OCI-LY7 (cell line): ENCODE results near the gene FOSB. TPM values are rescaled to one million over a fixed set of nuclear protein-coding genes. Genes with fewer than 3 reads are reported as not detected.

ENCODE experiments used
- BruUV-seq: library from RNA; stranded (reverse); fragments of 400-500 nt; replicated peaks from 2 replicates; lab custom pipeline; 2021; lab: Mats Ljungman, UMichigan
- CTCF ChIA-PET: fragments of 300-600 bp; sonication (Branson Sonifier 250); formaldehyde crosslinking; loops from one replicate; lab custom pipeline; 2022; ENCODE audit warnings: antibody characterized with exemption; ENCODE audit not compliant: unreplicated experiment; lab: Charles Lee
- POLR2A ChIA-PET: fragments of 300-600 bp; sonication (Branson Sonifier 250); formaldehyde crosslinking; loops from one replicate; lab custom pipeline; 2022; ENCODE audit warnings: antibody characterized with exemption; lab: Charles Lee
- DNase-seq: peaks from one replicate; pipeline ENCODE4 v3.0.0-alpha.2; 2015; ENCODE audit warnings: low spot score
- H2AFZ ChIP-seq: fragments of 200-600 bp; sonication (generic), shearing (Covaris generic); 2 replicates; pipeline ENCODE4 v1.6.1; 2014; ENCODE audit warnings: mild to moderate bottlenecking, antibody characterized with exemption, low read length, moderate library complexity
- H3K27ac ChIP-seq: fragments of 200-600 bp; sonication (generic); 2 replicates; pipeline ENCODE4 v1.5.1; 2014; ENCODE audit warnings: mixed run types, low read depth, mild to moderate bottlenecking, moderate library complexity, low read length, inconsistent platforms; ENCODE audit not compliant: poor library complexity, severe bottlenecking
- H3K36me3 ChIP-seq: fragments of 200-600 bp; sonication (generic); 2 replicates; pipeline ENCODE4 v1.6.1; 2014; ENCODE audit warnings: mild to moderate bottlenecking, antibody characterized with exemption, low read length, moderate library complexity, mixed read lengths; ENCODE audit not compliant: insufficient read depth
- H3K4me1 ChIP-seq: fragments of 200-600 bp; sonication (generic); 2 replicates; pipeline ENCODE4 v1.5.1; 2014; ENCODE audit warnings: mild to moderate bottlenecking, low read length; ENCODE audit not compliant: insufficient read depth, poor library complexity, severe bottlenecking
- H3K4me2 ChIP-seq: fragments of 200-600 bp; sonication (generic); 2 replicates; pipeline ENCODE4 v1.6.1; 2014; ENCODE audit warnings: mild to moderate bottlenecking, low read length
- H3K4me3 ChIP-seq: fragments of 200-600 bp; sonication (generic); 2 replicates; pipeline ENCODE4 v1.5.1; 2014; ENCODE audit warnings: mild to moderate bottlenecking, low read depth, low read length; ENCODE audit not compliant: poor library complexity, severe bottlenecking
- H3K79me2 ChIP-seq: fragments of 200-600 bp; sonication (generic); 2 replicates; pipeline ENCODE4 v1.6.1; 2016; ENCODE audit warnings: low read depth, mild to moderate bottlenecking, low read length, moderate library complexity, mixed read lengths; ENCODE audit not compliant: insufficient read depth
- H3K9me2 ChIP-seq: fragments of 200-600 bp; sonication (generic); 2 replicates; pipeline ENCODE4 v1.6.1; 2016; ENCODE audit warnings: mild to moderate bottlenecking, low read length, mixed read lengths; ENCODE audit not compliant: insufficient read depth
- H3K9me3 ChIP-seq: fragments of 200-600 bp; sonication (generic); 2 replicates; pipeline ENCODE4 v1.6.1; 2014; ENCODE audit warnings: mild to moderate bottlenecking, mixed run types, low read length, mixed read lengths
- H4K20me1 ChIP-seq: fragments of 200-600 bp; sonication (generic); 2 replicates; pipeline ENCODE4 v1.6.1; 2014; ENCODE audit warnings: mild to moderate bottlenecking, antibody characterized with exemption, low read length, moderate library complexity, mixed read lengths; ENCODE audit not compliant: insufficient read depth
- EZH2phosphoT487 ChIP-seq: fragments of 200-600 bp; sonication (generic); IDR thresholded peaks from 2 replicates; pipeline ENCODE4 v1.6.1; 2018; ENCODE audit warnings: low read depth, borderline replicate concordance, mild to moderate bottlenecking, mixed run types, antibody characterized with exemption, low read length, moderate library complexity, mixed read lengths
- intact Hi-C: fragments of 100-400 bp; cut with micrococcal nuclease; formaldehyde crosslinking; loops from one replicate; pipeline ENCODE4 v1.10.0; 2022; ENCODE audit not compliant: unreplicated experiment
- total RNA-seq, 2 experiments: library from RNA; depleted of rRNA in 1 of 2; stranded (reverse); fragments of >200 nt in 1 of 2; shearing (Covaris generic) in 1 of 2; gene quantifications; 2 replicates each; pipeline ENCODE4 v1.2.3, GENCODE V29; 2014 to 2022
- TF ChIP-seq, protein P1 (sequence below): fragments of 200-600 bp; sonication (generic); conservative IDR thresholded peaks from 2 replicates; pipeline ENCODE4 v1.5.1; 2014; ENCODE audit warnings: mild to moderate bottlenecking, antibody characterized with exemption, low read length, moderate library complexity, mixed read lengths

Gene FOSB
- total RNA-seq, 2 experiments from 2014 or later: 2.3 to 2.4 TPM

DNA sequence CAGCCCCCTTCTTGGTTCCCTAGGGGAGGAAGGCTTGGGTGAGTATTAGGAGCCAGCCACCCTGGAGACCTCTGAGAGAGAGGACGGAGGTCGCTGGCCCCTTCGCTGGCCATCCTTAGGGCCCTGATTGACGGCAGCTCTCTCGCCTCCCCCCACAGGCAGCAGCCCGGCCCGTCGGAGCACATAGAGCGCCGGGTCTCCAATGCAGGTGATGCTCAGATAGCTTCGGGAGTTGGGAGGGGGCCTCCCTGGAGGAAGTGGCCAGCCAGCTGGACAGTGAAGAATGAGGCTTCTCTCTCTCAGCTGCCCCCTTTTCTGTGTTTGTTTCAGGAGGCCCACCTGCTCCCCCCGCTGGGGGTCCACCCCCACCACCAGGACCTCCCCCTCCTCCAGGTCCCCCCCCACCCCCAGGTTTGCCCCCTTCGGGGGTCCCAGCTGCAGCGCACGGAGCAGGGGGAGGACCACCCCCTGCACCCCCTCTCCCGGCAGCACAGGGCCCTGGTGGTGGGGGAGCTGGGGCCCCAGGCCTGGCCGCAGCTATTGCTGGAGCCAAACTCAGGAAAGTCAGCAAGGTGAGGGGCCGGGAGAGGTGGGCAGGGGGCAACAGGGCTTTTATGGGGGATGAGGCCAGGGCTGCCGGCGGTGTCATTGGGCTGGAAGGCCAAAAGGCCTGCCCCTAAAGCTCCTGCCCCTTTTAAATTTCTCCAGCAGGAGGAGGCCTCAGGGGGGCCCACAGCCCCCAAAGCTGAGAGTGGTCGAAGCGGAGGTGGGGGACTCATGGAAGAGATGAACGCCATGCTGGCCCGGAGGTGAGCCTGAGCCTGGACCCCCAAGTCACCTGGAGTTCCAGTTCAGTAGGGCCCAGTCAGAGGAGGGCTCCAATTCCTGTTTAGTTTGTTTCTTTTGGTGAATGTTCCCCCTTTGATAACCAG lies 54.5 kb downstream of the FOSB start:
- Histone ChIP-seq H3K4me3 (no peak overlapping the region), H4K20me1 (no peaks in the 10 kb centered on the region), H3K4me1 (peaks cover 4% of the 10 kb centered on the region), H3K9me3 (no peaks in the 10 kb centered on the region), H3K36me3 (peaks cover 42% of the 10 kb centered on the region), H3K9me2 (no peaks in the 10 kb centered on the region), H2AFZ (no peak overlapping the region), H3K79me2 (no peaks in the 10 kb centered on the region), H3K27ac (no peak overlapping the region), H3K4me2 (no peak overlapping the region)
- ChIA-PET CTCF (no interaction called here), POLR2A (no interaction called here)
- intact Hi-C loops: no loop called here
- no TSS peak for BruUV-seq
- no peak for DNase-seq
- TF ChIP-seq EZH2phosphoT487: no peak
- TF ChIP-seq, protein P1, sequence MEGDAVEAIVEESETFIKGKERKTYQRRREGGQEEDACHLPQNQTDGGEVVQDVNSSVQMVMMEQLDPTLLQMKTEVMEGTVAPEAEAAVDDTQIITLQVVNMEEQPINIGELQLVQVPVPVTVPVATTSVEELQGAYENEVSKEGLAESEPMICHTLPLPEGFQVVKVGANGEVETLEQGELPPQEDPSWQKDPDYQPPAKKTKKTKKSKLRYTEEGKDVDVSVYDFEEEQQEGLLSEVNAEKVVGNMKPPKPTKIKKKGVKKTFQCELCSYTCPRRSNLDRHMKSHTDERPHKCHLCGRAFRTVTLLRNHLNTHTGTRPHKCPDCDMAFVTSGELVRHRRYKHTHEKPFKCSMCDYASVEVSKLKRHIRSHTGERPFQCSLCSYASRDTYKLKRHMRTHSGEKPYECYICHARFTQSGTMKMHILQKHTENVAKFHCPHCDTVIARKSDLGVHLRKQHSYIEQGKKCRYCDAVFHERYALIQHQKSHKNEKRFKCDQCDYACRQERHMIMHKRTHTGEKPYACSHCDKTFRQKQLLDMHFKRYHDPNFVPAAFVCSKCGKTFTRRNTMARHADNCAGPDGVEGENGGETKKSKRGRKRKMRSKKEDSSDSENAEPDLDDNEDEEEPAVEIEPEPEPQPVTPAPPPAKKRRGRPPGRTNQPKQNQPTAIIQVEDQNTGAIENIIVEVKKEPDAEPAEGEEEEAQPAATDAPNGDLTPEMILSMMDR: no peak

DNA sequence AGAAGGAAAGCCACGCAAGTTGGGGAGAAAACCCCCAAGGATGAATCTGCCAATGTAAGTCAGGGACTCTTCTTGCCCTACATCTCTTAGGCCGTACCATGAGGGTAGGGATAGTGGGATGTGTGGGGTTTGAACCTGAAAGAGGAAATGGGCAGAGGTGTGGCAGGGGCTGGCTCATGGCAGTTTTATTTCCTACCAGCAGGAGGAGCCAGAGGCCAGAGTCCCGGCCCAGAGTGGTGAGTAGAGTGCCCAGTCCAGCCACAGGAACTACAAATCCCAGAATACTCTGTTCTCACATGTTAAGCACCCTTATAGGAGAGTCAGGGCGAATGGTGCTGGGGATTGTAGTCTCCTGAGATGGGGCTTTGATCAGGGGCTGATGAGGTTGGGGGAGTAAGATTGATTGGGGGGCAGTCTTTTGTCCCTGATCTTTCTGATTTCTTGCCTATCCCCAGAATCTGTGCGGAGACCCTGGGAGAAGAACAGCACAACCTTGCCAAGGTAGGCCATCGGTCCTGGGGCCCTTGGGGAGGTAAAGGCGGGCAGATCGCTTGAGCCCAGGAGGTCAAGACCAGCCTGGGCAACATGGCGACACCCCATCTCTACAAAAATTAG lies 56.0 kb downstream of the FOSB start:
- no peaks in the 10 kb centered on the region for H3K9me2 ChIP-seq
- peaks cover 38% of the 10 kb centered on the region; the same call in 1 of the 2 replicates for H3K36me3 ChIP-seq
- no peaks in the 10 kb centered on the region for H3K79me2 ChIP-seq
- no peaks in the 10 kb centered on the region for H3K9me3 ChIP-seq
- intact Hi-C loops: loop anchor here (1.0 kb wide), 3 partner anchors 35 to 120 kb away; no protein-coding TSS in a partner anchor
- BruUV-seq: no TSS peak
- no peak overlapping the region for H3K27ac ChIP-seq
- peak; percentile 90 for DNase-seq
- CTCF ChIA-PET: no interaction called here
- peaks cover 4% of the 10 kb centered on the region for H3K4me1 ChIP-seq
- no peak overlapping the region for H3K4me2 ChIP-seq
- H3K4me3 ChIP-seq: no peak overlapping the region
- no peak for TF ChIP-seq EZH2phosphoT487
- TF ChIP-seq, protein P1: peak; percentile 98
- H2AFZ ChIP-seq: no peak overlapping the region
- H4K20me1 ChIP-seq: no peaks in the 10 kb centered on the region
- POLR2A ChIA-PET: no interaction called here
